T-cell (primary cell): ENCODE measurements around the gene CWC27. TPM values are rescaled to one million over a fixed set of nuclear protein-coding genes. Genes with fewer than 3 reads are reported as not detected.
"Not testable (repeated sequence)": the region's sequence is repeated elsewhere in the genome, so short reads cannot be mapped to it uniquely, and the experiment has no call there.

Experiments used
- ATAC-seq, 4 experiments: fragments of 200-7000 bp in 3 of 4; fragments of 150-1000 bp in 1 of 4; cut with Tn5 transposase; replicated peaks in 1 of 4; 1 replicate in 3 of 4; 2 replicates in 1 of 4; pipeline ENCODE4 v1.10.0; 2021; ENCODE audit warnings: moderate library complexity in 3 of 4, mild to moderate bottlenecking in 2 of 4, moderate number of reproducible peaks in 1 of 4
- CTCF ChIA-PET, 2 donors: fragments of 300-600 bp; sonication (Branson Sonifier 250); formaldehyde crosslinking; loops; one replicate each; lab custom pipeline; 2022; ENCODE audit warnings: antibody characterized with exemption in 2 of 2; lab: Charles Lee
- POLR2A ChIA-PET, 2 donors: fragments of 300-600 bp; sonication (Branson Sonifier 250); formaldehyde crosslinking; loops; one replicate each; lab custom pipeline; 2022; ENCODE audit warnings: antibody characterized with exemption in 2 of 2; lab: Charles Lee
- DNase-seq, 35 experiments: peaks; one replicate each; pipeline versions ENCODE4 v3.0.0 to v3.0.0-alpha.2; 2013 to 2023
- H3K27ac ChIP-seq: one replicate; pipeline ENCODE4 v1.5.1; 2013; ENCODE audit warnings: low read length
- H3K27me3 ChIP-seq, 2 experiments: replicated peaks in 1 of 2; 1 replicate in 1 of 2; 2 replicates in 1 of 2; pipeline versions ENCODE4 v1.6.1 to v1.7.0; 2013; ENCODE audit warnings: low read length in 1 of 2, mixed read lengths in 1 of 2; ENCODE audit not compliant: control insufficient read depth in 2 of 2, insufficient read depth in 2 of 2; ENCODE audit errors: extremely low read depth in 1 of 2
- H3K36me3 ChIP-seq, 2 donors: 1 replicate in 1 of 2; 2 replicates in 1 of 2; pipeline versions ENCODE4 v1.6.1 to v1.7.0; 2013; ENCODE audit warnings: low read length in 1 of 2; ENCODE audit not compliant: control insufficient read depth in 2 of 2, insufficient read depth in 1 of 2; ENCODE audit errors: extremely low read depth in 1 of 2
- H3K4me1 ChIP-seq, 2 experiments: 1 replicate in 1 of 2; 2 replicates in 1 of 2; pipeline versions ENCODE4 v1.6.1 to v1.7.0; 2013; ENCODE audit warnings: low read length in 2 of 2, mixed read lengths in 1 of 2; ENCODE audit not compliant: insufficient read depth in 2 of 2, control insufficient read depth in 1 of 2; ENCODE audit errors: extremely low read depth in 1 of 2
- H3K4me3 ChIP-seq, 2 donors: 1 replicate in 1 of 2; 2 replicates in 1 of 2; pipeline versions ENCODE4 v1.5.1 to v1.7.0; 2013; ENCODE audit warnings: mild to moderate bottlenecking in 2 of 2, low read length in 1 of 2, moderate library complexity in 1 of 2; ENCODE audit not compliant: control insufficient read depth in 1 of 2; ENCODE audit errors: extremely low read depth in 1 of 2
- H3K9me3 ChIP-seq: 2 replicates; pipeline ENCODE4 v1.7.0; 2013
- H3K27ac Mint-ChIP-seq, 2 donors: one replicate each; pipeline ENCODE4 v1.8.0; 2020 to 2021; ENCODE audit warnings: mild to moderate bottlenecking in 2 of 2, mixed read lengths in 2 of 2
- H3K27me3 Mint-ChIP-seq, 2 donors: one replicate each; pipeline ENCODE4 v1.8.0; 2021 to 2022; ENCODE audit warnings: mixed read lengths in 2 of 2
- H3K36me3 Mint-ChIP-seq: one replicate; pipeline ENCODE4 v1.8.0; 2021; ENCODE audit warnings: mixed read lengths
- H3K4me1 Mint-ChIP-seq, 3 donors: one replicate each; pipeline ENCODE4 v1.8.0; 2020 to 2022; ENCODE audit warnings: mixed read lengths in 3 of 3, mild to moderate bottlenecking in 1 of 3
- H3K4me3 Mint-ChIP-seq, 3 donors: one replicate each; pipeline ENCODE4 v1.8.0; 2020 to 2022; ENCODE audit warnings: mild to moderate bottlenecking in 3 of 3, mixed read lengths in 3 of 3, moderate library complexity in 3 of 3
- H3K9me3 Mint-ChIP-seq, 3 donors: one replicate each; pipeline ENCODE4 v1.8.0; 2020 to 2022; ENCODE audit warnings: mixed read lengths in 3 of 3
- WGBS: methylation state at CpG from one replicate; pipeline ENCODE4 v1.1.5; 2013; ENCODE audit warnings: missing lambda C conversion rate; ENCODE audit not compliant: insufficient coverage; 5-methylcytosine and 5-hydroxymethylcytosine counted together
- total RNA-seq, 35 experiments: library from RNA in 6 of 35; stranded (reverse) in 6 of 35; fragments of 120-200 nt in 1 of 35; gene quantifications; one replicate each; pipeline versions ENCODE4 v1.2.1 to v1.2.4 and lab custom pipeline; 2013 to 2026

The CWC27 gene
- total RNA-seq, 5 donors from 2014 or later (not counting 1 experiment from before 2014, with no cell fraction given): 15.5 to 32.3 (median 18.8) TPM

- CTCF ChIA-PET: no interaction called here
- Histone ChIP-seq H3K27me3 (no peaks in the 10 kb centered on the region), H3K4me3 (no peak overlapping the region), H3K9me3 (peaks cover 6% of the 10 kb centered on the region), H3K27ac (no peak overlapping the region), H3K4me1 (no peaks in the 10 kb centered on the region), H3K36me3 (no peaks in the 10 kb centered on the region)
- H3K4me3 Mint-ChIP-seq: no peak overlapping the region
- H3K27ac Mint-ChIP-seq: no peak overlapping the region
- ATAC-seq (no peak), DNase-seq (no peak)
- no peaks in the 10 kb centered on the region for H3K27me3 Mint-ChIP-seq
- POLR2A ChIA-PET: interaction anchor here in 1 of 2 donors (0.6 kb wide), 1 partner anchor 101 kb away, joined by 5 read pairs; no protein-coding TSS in a partner anchor
- H3K9me3 Mint-ChIP-seq: peaks cover 14 to 43% (median 22%) of the 10 kb centered on the region in 3 donors
- H3K36me3 Mint-ChIP-seq: peaks cover 85% of the 10 kb centered on the region
- H3K4me1 Mint-ChIP-seq: peaks cover 0 to 6% (median 0%) of the 10 kb centered on the region in 3 donors
- no CpG with 5 or more reads among the region's 2 CpGs for WGBS
Observed at GRCh38 chr5:64921386-64921785, 152.7 kb downstream of the CWC27 start.

- Mint-ChIP-seq H3K27me3 (no peaks in the 10 kb centered on the region), H3K36me3 (peaks cover 74% of the 10 kb centered on the region), H3K4me1 (peaks cover 9 to 19% (median 9%) of the 10 kb centered on the region in 3 donors), H3K27ac (no peak overlapping the region), H3K9me3 (peaks cover 9 to 26% (median 15%) of the 10 kb centered on the region in 3 donors), H3K4me3 (no peak overlapping the region)
- Histone ChIP-seq H3K4me1 (peaks cover 0 to 4% of the 10 kb centered on the region in 2 experiments), H3K4me3 (no peak overlapping the region), H3K36me3 (no peaks in the 10 kb centered on the region), H3K9me3 (peaks cover 6% of the 10 kb centered on the region), H3K27me3 (no peaks in the 10 kb centered on the region), H3K27ac (no peak overlapping the region)
- DNase-seq (no peak), ATAC-seq (no peak)
- WGBS: 96% methylated on average over 2 of the region's 6 CpGs
- CTCF ChIA-PET: no interaction called here
- POLR2A ChIA-PET: no interaction called here
Observed at GRCh38 chr5:64923151-64923685, 154.5 kb downstream of the CWC27 start.

- DNase-seq (no peak), ATAC-seq (no peak)
- no CpG with 5 or more reads among the region's 1 CpG for WGBS
- Mint-ChIP-seq H3K27me3 (no peaks in the 10 kb centered on the region), H3K36me3 (peaks cover 77% of the 10 kb centered on the region), H3K9me3 (peaks cover 13 to 26% (median 15%) of the 10 kb centered on the region in 3 donors), H3K27ac (no peak overlapping the region), H3K4me1 (peaks cover 11 to 24% (median 11%) of the 10 kb centered on the region in 3 donors), H3K4me3 (no peak overlapping the region)
- Histone ChIP-seq H3K36me3 (no peaks in the 10 kb centered on the region), H3K27ac (no peak overlapping the region), H3K4me1 (peaks cover 0 to 5% of the 10 kb centered on the region in 2 experiments), H3K27me3 (no peaks in the 10 kb centered on the region), H3K9me3 (peaks cover 6% of the 10 kb centered on the region), H3K4me3 (no peak overlapping the region)
- POLR2A ChIA-PET: no interaction called here
- CTCF ChIA-PET: no interaction called here
Observed at GRCh38 chr5:64925123-64925522, 156.4 kb downstream of the CWC27 start.

GRCh38 chr5:64929833-64930232 lies 161.1 kb downstream of the CWC27 start:
- CTCF ChIA-PET: no interaction called here
- peaks cover 60% of the 10 kb centered on the region for H3K36me3 Mint-ChIP-seq
- no CpG with 5 or more reads among the region's 1 CpG for WGBS
- peaks cover 4 to 14% (median 8%) of the 10 kb centered on the region in 3 donors for H3K9me3 Mint-ChIP-seq
- DNase-seq (no peak), ATAC-seq (no peak)
- H3K27me3 Mint-ChIP-seq: no peaks in the 10 kb centered on the region
- no peak overlapping the region for H3K4me3 Mint-ChIP-seq
- H3K27me3 ChIP-seq: no peaks in the 10 kb centered on the region
- H3K4me1 ChIP-seq: peaks cover 0 to 5% of the 10 kb centered on the region in 2 experiments
- no peaks in the 10 kb centered on the region for H3K36me3 ChIP-seq
- H3K4me3 ChIP-seq: no peak overlapping the region
- H3K9me3 ChIP-seq: no peaks in the 10 kb centered on the region
- H3K27ac Mint-ChIP-seq: no peak overlapping the region
- H3K4me1 Mint-ChIP-seq: peaks cover 11 to 17% (median 11%) of the 10 kb centered on the region in 3 donors
- no peak overlapping the region for H3K27ac ChIP-seq
- POLR2A ChIA-PET: no interaction called here

GRCh38 chr5:64930672-64931318 lies 162.1 kb downstream of the CWC27 start:
- H3K36me3 Mint-ChIP-seq: peaks cover 57% of the 10 kb centered on the region
- H3K27ac Mint-ChIP-seq: no peak overlapping the region
- H3K9me3 ChIP-seq: no peaks in the 10 kb centered on the region
- ATAC-seq (no peak), DNase-seq (no peak)
- no peaks in the 10 kb centered on the region for H3K36me3 ChIP-seq
- no peak overlapping the region for H3K4me3 Mint-ChIP-seq
- H3K9me3 Mint-ChIP-seq: peaks cover 4 to 17% (median 11%) of the 10 kb centered on the region in 3 donors
- no peak overlapping the region for H3K4me3 ChIP-seq
- H3K27me3 ChIP-seq: no peaks in the 10 kb centered on the region
- H3K4me1 ChIP-seq: peaks cover 0 to 5% of the 10 kb centered on the region in 2 experiments
- H3K27ac ChIP-seq: no peak overlapping the region
- WGBS: no CpG with 5 or more reads among the region's 2 CpGs
- POLR2A ChIA-PET: no interaction called here
- H3K4me1 Mint-ChIP-seq: peaks cover 11 to 17% (median 11%) of the 10 kb centered on the region in 3 donors
- CTCF ChIA-PET: no interaction called here
- H3K27me3 Mint-ChIP-seq: no peaks in the 10 kb centered on the region

GRCh38 chr5:64939422-64939771 lies 170.7 kb downstream of the CWC27 start:
- H3K9me3 ChIP-seq, POLR2A ChIA-PET, H3K4me1 Mint-ChIP-seq, H3K4me3 Mint-ChIP-seq, ATAC-seq, DNase-seq, H3K27ac ChIP-seq, H3K27ac Mint-ChIP-seq, H3K4me1 ChIP-seq, H3K27me3 ChIP-seq, CTCF ChIA-PET, H3K4me3 ChIP-seq, H3K27me3 Mint-ChIP-seq, H3K36me3 ChIP-seq: not testable (repeated sequence)
- WGBS: 90% methylated on average over 4 of the region's 4 CpGs
- Mint-ChIP-seq H3K9me3 (peaks cover 7 to 27% (median 14%) of the 10 kb centered on the region in 3 donors), H3K36me3 (peaks cover 61% of the 10 kb centered on the region)
